GM19468 (cell line): Measurements from ENCODE around the gene REP15.
A peak's percentile ranks its signal among the peaks of the same experiment; 100 is the strongest.
"Not testable (repeated sequence)": the region's sequence is repeated elsewhere in the genome, so short reads cannot be mapped to it uniquely, and the experiment has no call there.

Experiments used
- ATAC-seq: cut with Tn5 transposase; IDR thresholded peaks from one replicate; pipeline ENCODE4 v1.9.1; 2021; ENCODE audit warnings: mild to moderate bottlenecking, moderate library complexity, moderate number of reproducible peaks; ENCODE audit not compliant: unreplicated experiment; ENCODE audit errors: extremely low read depth

The REP15 gene

GRCh38 chr12:27695556-27696292, 523 bp upstream of the REP15 start:
- no peak for ATAC-seq

- no peak for ATAC-seq
Observed at GRCh38 chr12:27696864-27697564, 767 bp downstream of the REP15 start.

GRCh38 chr12:27703720-27704452, 7.6 kb downstream of the REP15 start:
- ATAC-seq = peak; percentile 62

DNA sequence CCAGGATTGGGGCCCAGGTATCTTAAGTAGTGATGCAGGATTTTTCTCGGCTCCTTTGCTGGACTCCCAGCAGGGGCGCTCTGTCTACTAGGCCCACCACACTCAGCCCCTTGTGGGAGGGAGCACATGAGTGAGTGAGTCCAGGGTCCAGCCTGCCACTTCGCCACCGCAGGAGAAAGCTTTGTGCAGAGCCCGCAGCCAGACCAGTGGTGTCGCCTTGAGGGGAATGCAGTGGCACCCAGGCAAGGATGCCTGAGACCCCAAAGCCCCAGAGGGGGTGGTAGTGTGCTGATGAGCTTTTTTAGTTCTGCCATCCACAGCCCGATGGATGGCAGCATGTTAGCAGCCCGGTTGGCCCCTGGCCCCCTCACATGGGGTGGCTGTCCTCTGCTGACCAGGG, 9.0 kb downstream of the REP15 start:
- ATAC-seq = no peak

GRCh38 chr12:27707216-27707615, 11.0 kb downstream of the REP15 start:
- no peak for ATAC-seq

GRCh38 chr12:27709212-27709931, 13.1 kb downstream of the REP15 start:
- no peak for ATAC-seq

DNA sequence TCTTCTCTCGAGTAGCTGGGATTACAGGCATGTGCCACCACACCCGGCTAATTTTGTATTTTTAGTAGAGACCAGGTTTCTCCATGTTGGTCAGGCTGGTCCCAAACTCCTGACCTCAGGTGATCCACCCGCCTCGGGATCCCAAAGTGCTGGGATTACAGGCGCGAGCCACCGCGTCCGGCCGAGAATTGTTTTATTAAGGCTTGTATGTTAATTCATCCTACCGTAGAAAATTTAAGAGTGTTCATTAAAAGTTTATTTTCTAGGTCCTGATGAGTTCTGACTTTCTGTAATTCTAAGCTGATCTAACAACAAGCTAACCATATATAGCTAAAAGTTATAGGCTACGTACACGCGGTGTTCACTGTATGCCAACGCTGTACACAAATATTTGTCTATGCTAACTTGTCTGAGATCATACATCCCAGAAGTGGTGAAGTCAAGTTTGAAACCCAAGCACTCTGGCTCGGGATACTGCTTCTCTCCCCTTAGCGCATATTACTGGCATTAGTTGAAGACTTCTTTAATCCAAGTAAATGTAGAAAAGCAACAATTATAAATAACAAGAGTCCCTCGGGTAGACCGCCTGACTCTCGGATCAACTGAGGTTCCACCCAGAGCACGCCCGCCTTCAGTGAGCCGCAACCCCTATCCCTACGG, 13.8 kb downstream of the REP15 start:
- peak; percentile 17 for ATAC-seq

DNA sequence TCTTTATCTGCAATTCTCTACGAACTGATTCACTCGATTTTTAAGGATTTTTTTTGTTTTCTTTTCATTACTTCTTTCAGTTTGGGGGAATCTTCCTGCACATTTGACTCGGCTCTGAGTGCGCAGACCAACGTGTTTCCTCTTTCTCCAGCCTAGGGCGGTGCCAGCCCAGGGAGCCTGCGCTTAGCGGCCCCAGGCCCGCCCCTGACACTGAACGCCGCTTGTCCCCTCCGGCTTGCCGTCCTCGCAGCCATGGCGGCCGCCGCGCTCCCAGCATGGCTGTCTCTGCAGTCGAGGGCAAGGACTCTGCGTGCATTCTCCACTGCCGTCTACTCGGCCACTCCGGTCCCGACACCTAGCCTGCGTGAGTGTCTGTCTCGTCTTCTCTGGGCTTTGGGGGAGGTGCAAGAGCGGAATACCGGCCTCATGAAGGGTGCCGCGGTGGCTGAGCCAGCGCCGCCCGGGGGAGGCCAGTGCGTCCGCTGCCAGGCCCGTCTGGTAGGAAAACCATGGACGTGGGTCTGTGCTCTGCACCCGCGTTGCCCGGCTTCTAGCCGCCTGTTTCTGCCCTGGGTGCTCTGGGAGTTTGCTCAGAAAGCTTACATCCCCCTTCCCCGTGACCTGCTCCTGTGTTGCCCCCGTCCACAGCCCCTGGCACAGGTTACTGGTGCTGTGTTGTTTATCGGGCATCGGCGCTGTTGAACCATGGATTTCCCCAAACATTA, 14.5 kb downstream of the REP15 start, which contains the start of gene MRPS35:
Gene MRPS35, plus strand, starts transcription at position 241 of the 725 bp plus-strand sequence. Its CDS starts 12 bp downstream, at position 253.
- peak; percentile 59 for ATAC-seq

GRCh38 chr12:27711317-27711682, 15.1 kb downstream of the REP15 start:
- no peak for ATAC-seq

GRCh38 chr12:27711967-27712366, 15.7 kb downstream of the REP15 start:
- ATAC-seq = no peak

DNA sequence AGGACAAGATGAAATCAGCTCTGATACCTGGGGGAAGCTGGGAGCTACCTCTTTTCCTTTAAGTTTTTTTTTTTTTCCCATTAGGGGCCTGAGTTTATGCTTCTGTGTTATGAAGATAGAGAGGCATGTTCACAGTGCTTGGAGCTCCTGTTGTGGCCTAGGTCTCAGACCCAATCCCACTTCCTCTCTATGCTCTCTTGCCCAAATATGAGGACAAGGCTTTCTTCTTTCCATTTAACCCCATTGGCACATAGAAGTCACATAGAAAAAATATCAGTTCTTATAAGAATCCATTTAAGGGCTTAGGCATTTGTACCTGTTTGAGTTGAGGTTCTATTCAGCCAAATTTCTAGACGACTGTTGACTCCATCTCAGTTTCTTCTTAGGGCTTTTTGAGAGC, 27.0 kb downstream of the REP15 start:
- no peak for ATAC-seq

- no peak for ATAC-seq
Observed at GRCh38 chr12:27730097-27730588, 33.9 kb downstream of the REP15 start.

DNA sequence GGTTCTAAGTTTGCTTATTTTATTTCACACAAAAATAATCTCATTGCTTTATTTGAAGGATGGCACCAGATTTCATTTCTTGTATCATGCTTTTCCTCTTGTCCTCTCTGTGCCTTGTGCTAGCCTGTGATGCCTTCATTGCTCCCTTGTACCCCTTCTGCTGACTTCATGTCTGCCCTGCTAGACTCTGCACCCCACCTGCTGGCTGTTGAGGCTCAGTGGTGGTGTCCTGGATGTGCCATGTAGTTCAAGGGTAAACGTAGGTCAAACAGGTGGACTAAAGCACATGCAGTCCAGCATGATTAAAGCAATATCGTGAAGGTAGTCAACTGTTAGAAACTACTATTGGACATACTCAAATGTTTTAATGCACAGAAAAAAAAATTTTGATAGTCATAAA, 36.0 kb downstream of the REP15 start:
- ATAC-seq = no peak

DNA sequence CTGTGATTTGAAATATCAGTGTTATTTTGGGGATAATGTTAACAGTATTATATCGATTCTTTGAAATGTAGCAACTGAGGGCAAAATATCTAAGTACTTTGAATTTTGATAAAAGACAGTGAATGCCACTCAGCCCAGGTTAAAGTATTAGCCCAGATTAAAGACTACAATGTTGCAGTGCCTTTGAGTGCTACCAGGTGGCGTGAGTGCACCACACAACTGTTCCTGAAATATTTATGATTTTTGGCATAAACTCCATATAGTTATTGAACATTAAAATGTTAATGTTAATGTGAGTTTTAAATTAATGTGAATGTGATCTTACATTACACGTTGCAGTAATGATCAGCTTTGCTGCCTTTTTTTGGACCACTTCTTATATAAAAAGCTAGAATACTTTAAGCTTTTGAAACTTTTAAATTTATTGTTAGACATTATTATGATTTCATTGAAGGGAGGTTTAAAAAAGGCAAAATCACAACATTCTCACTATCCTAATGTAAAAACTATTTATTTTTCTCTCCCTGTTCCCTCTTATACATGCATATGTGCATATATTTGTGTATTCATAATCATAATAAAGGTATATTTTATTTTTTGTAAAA, 36.9 kb downstream of the REP15 start:
- ATAC-seq = no peak

DNA sequence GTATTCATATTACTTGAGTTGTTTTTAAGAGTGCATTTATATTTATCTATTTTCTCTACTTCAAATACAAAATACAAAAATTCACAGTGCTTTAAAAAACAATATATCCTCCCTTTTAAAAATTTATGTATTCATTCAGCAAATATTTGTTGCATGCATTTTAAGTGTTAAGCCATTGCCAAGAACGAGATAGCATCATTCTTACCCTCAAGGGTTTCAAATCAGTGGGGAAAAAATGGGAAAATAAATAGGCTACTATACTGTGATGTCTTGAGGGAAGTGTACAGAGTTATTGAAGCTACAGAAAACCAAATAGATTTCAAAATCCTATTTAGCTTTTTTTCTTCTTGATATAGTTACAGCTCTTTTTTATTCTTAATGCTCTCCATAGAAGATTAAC, 37.5 kb downstream of the REP15 start:
- no peak for ATAC-seq

DNA sequence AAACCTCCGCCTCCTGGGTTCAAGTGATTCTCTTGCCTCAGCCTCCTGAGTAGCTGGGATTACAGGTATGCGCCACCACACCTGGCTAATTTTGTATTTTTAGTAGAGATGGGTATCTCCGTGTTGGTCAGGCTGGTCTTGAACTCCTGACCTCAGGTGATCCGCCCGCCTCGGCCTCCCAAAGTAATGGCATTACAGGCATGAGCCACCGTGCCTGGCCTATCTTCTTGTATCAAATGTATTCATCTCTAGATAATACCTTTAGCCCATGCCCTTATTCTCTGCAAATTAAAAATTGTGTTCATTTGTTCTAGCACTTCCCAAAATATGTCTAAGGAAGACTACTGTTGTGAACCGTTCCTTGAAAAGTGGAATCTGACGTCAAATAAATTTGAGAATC, 38.1 kb downstream of the REP15 start:
- ATAC-seq = not testable (repeated sequence)

GRCh38 chr12:27743601-27744000, 47.4 kb downstream of the REP15 start:
- no peak for ATAC-seq

DNA sequence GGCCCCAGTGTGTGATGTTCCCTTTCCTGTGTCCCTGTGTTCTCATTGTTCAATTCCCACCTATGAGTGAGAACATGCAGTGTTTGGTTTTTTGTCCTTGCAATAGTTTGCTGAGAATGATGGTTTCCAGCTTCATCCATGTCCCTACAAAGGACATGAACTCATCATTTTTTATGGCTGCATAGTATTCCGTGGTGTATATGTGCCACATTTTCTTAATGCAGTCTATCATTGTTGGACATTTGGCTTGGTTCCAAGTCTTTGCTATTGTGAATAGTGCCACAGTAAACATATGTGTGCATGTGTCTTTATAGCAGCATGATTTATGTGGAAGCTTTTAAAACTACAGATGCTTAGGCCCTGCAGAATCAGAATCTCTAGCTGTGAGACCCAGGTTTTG, 49.5 kb downstream of the REP15 start:
- not testable (repeated sequence) for ATAC-seq
